AG09309 (cell line): ENCODE results near the gene ZNF777.
A peak's percentile ranks its signal among the peaks of the same experiment; 100 is the strongest.

Experiments used
- DNase-seq: peaks from one replicate; pipeline ENCODE4 v3.0.0-alpha.2; 2010; ENCODE audit warnings: low read depth
- H3K4me3 ChIP-seq: 2 replicates; pipeline ENCODE4 v1.5.1; 2011; ENCODE audit warnings: mild to moderate bottlenecking, low read depth, low read length, moderate library complexity; ENCODE audit not compliant: control insufficient read depth
- CTCF ChIP-seq: IDR thresholded peaks from 2 replicates; pipeline ENCODE4 v1.5.1; 2011; ENCODE audit warnings: mild to moderate bottlenecking, low read depth, low read length, inconsistent platforms; ENCODE audit not compliant: insufficient read depth, control insufficient read depth; ENCODE audit errors: missing control alignments

The ZNF777 gene

GRCh38 chr7:149459201-149459539 lies 1.7 kb downstream of the ZNF777 start:
- no peak for TF ChIP-seq CTCF
- peak overlapping the region; percentile 48 for H3K4me3 ChIP-seq
- DNase-seq = no peak

- no peak overlapping the region for H3K4me3 ChIP-seq
- no peak for DNase-seq
- no peak for TF ChIP-seq CTCF
These were observed 2.6 kb downstream of the ZNF777 start for GRCh38 chr7:149458235-149458634.

DNA sequence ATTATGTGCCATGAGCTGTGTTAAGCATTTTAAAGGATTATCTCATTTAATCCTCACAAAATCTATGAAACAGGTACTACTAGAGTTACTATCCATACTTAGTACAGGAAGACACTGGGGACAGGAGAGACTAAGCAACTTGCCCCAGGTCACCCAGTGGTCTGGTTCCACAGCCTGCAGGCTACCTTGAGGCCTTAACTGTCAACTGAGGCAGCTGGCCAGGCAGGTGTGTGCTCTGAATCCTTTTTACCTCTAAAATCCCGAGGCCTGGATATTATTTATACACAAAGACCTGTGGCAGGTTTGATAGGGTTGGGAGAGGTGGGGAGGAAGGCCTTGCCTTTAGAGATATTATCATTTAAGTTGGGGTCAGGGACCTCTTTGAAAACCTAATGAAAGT lies 3.1 kb downstream of the ZNF777 start:
- TF ChIP-seq CTCF = no peak
- DNase-seq = no peak
- no peak overlapping the region for H3K4me3 ChIP-seq

DNA sequence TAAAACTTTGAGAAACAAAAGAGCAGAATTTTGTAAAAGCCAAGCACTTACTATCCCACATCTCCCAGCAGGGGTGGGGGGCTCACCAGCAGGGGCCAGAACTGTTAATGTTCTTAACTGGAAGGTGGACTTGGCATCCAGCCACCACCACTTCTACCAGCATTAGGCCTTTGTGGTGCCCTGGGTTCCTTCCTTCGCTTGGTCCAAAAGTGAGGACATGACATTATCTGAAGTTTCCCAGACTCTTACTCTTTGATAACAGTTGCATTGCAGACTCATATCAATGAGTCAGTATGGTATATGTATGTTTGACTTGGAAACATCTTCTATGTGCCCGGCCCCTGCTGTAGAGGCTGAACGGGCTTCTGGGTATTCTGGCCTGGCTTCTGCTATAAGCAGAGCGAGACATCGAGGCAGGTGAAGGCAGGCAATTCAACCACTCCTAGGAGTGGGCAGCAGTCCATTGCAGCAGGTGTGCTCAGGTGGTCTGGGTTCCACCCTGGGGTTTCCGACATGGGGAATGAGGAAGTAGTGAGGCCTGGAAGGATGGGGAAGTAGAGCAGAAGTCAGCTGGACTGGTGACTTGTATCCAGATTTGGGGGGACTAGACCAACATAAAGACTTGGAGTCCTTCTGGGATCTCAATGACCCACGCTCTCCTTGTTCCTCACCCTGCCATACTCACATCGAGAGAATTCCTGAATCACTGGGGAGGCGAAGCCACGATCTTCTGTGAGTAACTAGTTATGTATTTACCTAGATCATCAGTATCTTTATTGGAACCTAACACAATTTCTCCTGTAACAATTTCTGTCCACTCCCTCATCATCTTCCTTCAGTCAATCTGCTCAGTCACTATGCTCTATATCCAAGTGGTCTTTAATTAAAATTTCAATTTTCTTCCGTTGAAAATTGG lies 4.1 kb downstream of the ZNF777 start:
- TF ChIP-seq CTCF = no peak
- no peak for DNase-seq
- H3K4me3 ChIP-seq = no peak overlapping the region

DNA sequence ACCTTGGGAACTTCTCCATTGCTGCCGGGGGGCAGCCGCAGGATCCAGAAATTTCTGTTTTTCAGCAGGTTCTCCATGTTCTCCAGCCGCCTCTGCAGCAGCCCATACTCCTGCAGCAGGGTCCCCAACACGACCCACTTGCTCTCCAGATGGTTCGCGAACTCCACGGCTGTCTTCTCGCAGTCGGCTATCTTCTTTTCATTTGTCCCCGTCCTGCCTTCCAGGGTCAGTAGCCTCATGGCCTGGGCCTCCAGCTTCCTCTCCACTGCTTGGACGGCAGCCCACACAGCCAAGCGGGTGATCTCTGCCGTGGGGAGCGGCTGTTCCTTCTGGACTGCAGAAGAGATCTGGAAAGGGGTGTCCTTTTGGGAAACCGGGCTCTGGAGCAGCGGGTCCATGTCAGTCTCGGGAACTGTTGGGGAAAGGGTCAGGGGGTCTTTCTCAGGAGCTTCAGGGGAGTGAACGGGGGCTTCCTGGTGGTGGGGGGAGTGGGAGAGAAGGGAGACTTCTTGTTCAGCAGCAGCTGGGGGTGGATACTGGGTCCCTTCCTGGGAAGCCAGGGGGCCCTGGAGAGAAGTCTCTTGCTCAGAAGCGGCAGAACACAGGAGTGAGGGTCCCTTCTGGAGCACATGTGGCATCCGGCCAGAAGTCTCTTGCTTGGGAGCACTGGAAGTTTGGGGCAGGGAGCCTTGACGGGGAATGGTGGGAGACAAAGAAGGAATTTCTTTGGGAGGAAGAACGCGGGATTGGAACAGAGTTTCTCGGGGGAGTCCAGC lies 5.5 kb downstream of the ZNF777 start:
- no peak for TF ChIP-seq CTCF
- H3K4me3 ChIP-seq = no peak overlapping the region
- DNase-seq = no peak

GRCh38 chr7:149454750-149455149 lies 6.1 kb downstream of the ZNF777 start:
- no peak for DNase-seq
- no peak for TF ChIP-seq CTCF
- no peak overlapping the region for H3K4me3 ChIP-seq
